ENCODE results near the gene LRRFIP1. TPM values are rescaled to one million over a fixed set of nuclear protein-coding genes. Genes with fewer than 3 reads are reported as not detected.

The LRRFIP1 gene
- total and polyA plus RNA-seq, 2 of the 13 experiments (the other 11 are each of a cell fraction or from before 2014, with no cell fraction given) = 15.9 to 40.5 TPM

DNA sequence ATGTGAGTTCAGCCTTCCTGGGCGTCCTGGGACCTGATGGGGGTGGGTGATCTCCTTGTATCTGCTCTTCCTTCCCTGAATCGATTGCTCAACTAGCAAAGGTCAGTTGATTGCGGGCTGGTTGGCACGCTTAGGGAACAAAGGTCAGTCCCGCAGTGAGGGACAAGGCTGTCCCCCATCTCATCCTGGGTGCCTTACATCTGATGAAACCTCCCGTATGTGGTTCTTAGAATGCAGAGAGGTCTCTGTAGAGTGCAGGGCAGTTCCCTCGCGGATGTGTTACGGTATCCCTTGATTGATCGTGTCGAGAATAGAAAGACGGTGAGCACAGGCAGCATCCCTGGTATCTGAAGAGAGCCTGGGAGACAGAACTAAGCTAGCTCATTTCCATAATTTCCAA is 114.8 kb downstream of the LRRFIP1 start (continued):
- TF ChIP-seq ISL2 (CRISPR knock-in tag; IDR thresholded peaks at IDR 0.05) = peak; percentile 67
- TF ChIP-seq RBFOX2 (IDR thresholded peaks at IDR 0.05; ENCODE audit: low read depth, low read length) = no peak
- TF ChIP-seq ZNF333 (CRISPR knock-in tag; IDR thresholded peaks at IDR 0.05; ENCODE audit: borderline replicate concordance) = no peak
- TF ChIP-seq, protein P1, sequence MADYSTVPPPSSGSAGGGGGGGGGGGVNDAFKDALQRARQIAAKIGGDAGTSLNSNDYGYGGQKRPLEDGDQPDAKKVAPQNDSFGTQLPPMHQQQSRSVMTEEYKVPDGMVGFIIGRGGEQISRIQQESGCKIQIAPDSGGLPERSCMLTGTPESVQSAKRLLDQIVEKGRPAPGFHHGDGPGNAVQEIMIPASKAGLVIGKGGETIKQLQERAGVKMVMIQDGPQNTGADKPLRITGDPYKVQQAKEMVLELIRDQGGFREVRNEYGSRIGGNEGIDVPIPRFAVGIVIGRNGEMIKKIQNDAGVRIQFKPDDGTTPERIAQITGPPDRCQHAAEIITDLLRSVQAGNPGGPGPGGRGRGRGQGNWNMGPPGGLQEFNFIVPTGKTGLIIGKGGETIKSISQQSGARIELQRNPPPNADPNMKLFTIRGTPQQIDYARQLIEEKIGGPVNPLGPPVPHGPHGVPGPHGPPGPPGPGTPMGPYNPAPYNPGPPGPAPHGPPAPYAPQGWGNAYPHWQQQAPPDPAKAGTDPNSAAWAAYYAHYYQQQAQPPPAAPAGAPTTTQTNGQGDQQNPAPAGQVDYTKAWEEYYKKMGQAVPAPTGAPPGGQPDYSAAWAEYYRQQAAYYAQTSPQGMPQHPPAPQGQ (CRISPR knock-in tag; IDR thresholded peaks at IDR 0.05; ENCODE audit: borderline replicate concordance) = 0 out of 2 replicates have a peak, but pooled peaks have one; percentile 65
- peak; percentile 22; the same call in 1 of the 2 replicates for TF ChIP-seq ZNF792 (CRISPR knock-in tag; IDR thresholded peaks at IDR 0.05)
- TF ChIP-seq NFYC (CRISPR knock-in tag; IDR thresholded peaks at IDR 0.05) = no peak
- no peak for TF ChIP-seq NCOA5 (CRISPR knock-in tag; IDR thresholded peaks at IDR 0.05)
- no peak for TF ChIP-seq MBNL3 (CRISPR knock-in tag; conservative IDR thresholded peaks at IDR 0.05)
- TF ChIP-seq, protein P2, sequence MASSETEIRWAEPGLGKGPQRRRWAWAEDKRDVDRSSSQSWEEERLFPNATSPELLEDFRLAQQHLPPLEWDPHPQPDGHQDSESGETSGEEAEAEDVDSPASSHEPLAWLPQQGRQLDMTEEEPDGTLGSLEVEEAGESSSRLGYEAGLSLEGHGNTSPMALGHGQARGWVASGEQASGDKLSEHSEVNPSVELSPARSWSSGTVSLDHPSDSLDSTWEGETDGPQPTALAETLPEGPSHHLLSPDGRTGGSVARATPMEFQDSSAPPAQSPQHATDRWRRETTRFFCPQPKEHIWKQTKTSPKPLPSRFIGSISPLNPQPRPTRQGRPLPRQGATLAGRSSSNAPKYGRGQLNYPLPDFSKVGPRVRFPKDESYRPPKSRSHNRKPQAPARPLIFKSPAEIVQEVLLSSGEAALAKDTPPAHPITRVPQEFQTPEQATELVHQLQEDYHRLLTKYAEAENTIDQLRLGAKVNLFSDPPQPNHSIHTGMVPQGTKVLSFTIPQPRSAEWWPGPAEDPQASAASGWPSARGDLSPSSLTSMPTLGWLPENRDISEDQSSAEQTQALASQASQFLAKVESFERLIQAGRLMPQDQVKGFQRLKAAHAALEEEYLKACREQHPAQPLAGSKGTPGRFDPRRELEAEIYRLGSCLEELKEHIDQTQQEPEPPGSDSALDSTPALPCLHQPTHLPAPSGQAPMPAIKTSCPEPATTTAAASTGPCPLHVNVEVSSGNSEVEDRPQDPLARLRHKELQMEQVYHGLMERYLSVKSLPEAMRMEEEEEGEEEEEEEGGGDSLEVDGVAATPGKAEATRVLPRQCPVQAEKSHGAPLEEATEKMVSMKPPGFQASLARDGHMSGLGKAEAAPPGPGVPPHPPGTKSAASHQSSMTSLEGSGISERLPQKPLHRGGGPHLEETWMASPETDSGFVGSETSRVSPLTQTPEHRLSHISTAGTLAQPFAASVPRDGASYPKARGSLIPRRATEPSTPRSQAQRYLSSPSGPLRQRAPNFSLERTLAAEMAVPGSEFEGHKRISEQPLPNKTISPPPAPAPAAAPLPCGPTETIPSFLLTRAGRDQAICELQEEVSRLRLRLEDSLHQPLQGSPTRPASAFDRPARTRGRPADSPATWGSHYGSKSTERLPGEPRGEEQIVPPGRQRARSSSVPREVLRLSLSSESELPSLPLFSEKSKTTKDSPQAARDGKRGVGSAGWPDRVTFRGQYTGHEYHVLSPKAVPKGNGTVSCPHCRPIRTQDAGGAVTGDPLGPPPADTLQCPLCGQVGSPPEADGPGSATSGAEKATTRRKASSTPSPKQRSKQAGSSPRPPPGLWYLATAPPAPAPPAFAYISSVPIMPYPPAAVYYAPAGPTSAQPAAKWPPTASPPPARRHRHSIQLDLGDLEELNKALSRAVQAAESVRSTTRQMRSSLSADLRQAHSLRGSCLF (CRISPR knock-in tag; IDR thresholded peaks at IDR 0.05; ENCODE audit: borderline replicate concordance) = no peak
- no peak for TF ChIP-seq ZSCAN30 (CRISPR knock-in tag; IDR thresholded peaks at IDR 0.05)
- TF ChIP-seq RCOR2 (CRISPR knock-in tag; IDR thresholded peaks at IDR 0.05) = peak; percentile 79; the same call in 1 of the 2 replicates
- TF ChIP-seq NCOR1 (IDR thresholded peaks at IDR 0.05; ENCODE audit: borderline replicate concordance, low read length) = peak; percentile 71; the same call in 1 of the 2 replicates
- TF ChIP-seq ZBTB42 (CRISPR knock-in tag; IDR thresholded peaks at IDR 0.05) = no peak
- TF ChIP-seq ZNF720 (CRISPR knock-in tag; IDR thresholded peaks at IDR 0.05) = no peak
- TF ChIP-seq, protein P3, sequence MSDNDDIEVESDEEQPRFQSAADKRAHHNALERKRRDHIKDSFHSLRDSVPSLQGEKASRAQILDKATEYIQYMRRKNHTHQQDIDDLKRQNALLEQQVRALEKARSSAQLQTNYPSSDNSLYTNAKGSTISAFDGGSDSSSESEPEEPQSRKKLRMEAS (IDR thresholded peaks at IDR 0.05) = no peak
- no peak for TF ChIP-seq ZSCAN12 (CRISPR knock-in tag; IDR thresholded peaks at IDR 0.05)
- TF ChIP-seq, protein P4, sequence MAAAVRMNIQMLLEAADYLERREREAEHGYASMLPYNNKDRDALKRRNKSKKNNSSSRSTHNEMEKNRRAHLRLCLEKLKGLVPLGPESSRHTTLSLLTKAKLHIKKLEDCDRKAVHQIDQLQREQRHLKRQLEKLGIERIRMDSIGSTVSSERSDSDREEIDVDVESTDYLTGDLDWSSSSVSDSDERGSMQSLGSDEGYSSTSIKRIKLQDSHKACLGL (CRISPR knock-in tag; IDR thresholded peaks at IDR 0.05) = no peak
- peak; percentile 35 for TF ChIP-seq RBM22 (optimal IDR thresholded peaks at IDR 0.05; ENCODE audit: low read length)
- TF ChIP-seq, protein P5, sequence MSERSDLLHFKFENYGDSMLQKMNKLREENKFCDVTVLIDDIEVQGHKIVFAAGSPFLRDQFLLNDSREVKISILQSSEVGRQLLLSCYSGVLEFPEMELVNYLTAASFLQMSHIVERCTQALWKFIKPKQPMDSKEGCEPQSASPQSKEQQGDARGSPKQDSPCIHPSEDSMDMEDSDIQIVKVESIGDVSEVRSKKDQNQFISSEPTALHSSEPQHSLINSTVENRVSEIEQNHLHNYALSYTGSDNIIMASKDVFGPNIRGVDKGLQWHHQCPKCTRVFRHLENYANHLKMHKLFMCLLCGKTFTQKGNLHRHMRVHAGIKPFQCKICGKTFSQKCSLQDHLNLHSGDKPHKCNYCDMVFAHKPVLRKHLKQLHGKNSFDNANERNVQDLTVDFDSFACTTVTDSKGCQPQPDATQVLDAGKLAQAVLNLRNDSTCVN (CRISPR knock-in tag; IDR thresholded peaks at IDR 0.05; ENCODE audit: borderline replicate concordance) = no peak; the same call in none of the 2 replicates
- TF ChIP-seq NR1H2 (CRISPR knock-in tag; IDR thresholded peaks at IDR 0.05; ENCODE audit: borderline replicate concordance, low read depth) = no peak
- TF ChIP-seq SRSF1 (optimal IDR thresholded peaks at IDR 0.05; ENCODE audit: low read depth, low read length) = no peak
- no peak for TF ChIP-seq TBP (CRISPR knock-in tag; IDR thresholded peaks at IDR 0.05)
- no peak; the same call in 1 of the 2 replicates for TF ChIP-seq GABPB1 (CRISPR knock-in tag; IDR thresholded peaks at IDR 0.05)
- no peak for TF ChIP-seq ZNF337 (CRISPR knock-in tag; IDR thresholded peaks at IDR 0.05; ENCODE audit: borderline replicate concordance, low read depth)

Measured in HepG2 (cell line).